Heart left ventricle (tissue), 16 donors: ENCODE data around the gene RIMS1. TPM values are rescaled to one million over a fixed set of nuclear protein-coding genes. Genes with fewer than 3 reads are reported as not detected.

ENCODE experiments used
- ATAC-seq, 4 donors: fragments of 200-7000 bp; cut with Tn5 transposase; one replicate each; pipeline ENCODE4 v1.9.1; 2020 to 2022; ENCODE audit warnings: moderate library complexity in 4 of 4, mild to moderate bottlenecking in 3 of 4, moderate number of reproducible peaks in 1 of 4
- DNase-seq, 5 donors: peaks; one replicate each; pipeline ENCODE4 v3.0.0-alpha.2; 2020
- H3K27ac ChIP-seq, 12 donors: fragments of 200-600 bp; sonication (generic) in 4 of 12; one replicate each; pipeline versions ENCODE4 v1.5.0 to v1.8.0; 2016 to 2022; ENCODE audit warnings: mild to moderate bottlenecking in 2 of 12
- H3K27me3 ChIP-seq, 9 donors: fragments of 200-600 bp; sonication (generic) in 2 of 9; one replicate each; pipeline versions ENCODE4 v1.5.1 to v1.8.0; 2016 to 2022; ENCODE audit warnings: mild to moderate bottlenecking in 3 of 9
- H3K36me3 ChIP-seq, 9 donors: fragments of 200-600 bp; sonication (generic) in 2 of 9; one replicate each; pipeline versions ENCODE4 v1.5.0 to v1.8.0; 2018 to 2022; ENCODE audit warnings: mild to moderate bottlenecking in 2 of 9
- H3K4me1 ChIP-seq, 12 donors: fragments of 200-600 bp; sonication (generic) in 4 of 12; one replicate each; pipeline versions ENCODE4 v1.5.0 to v1.8.0; 2016 to 2022; ENCODE audit warnings: mild to moderate bottlenecking in 3 of 12
- H3K4me3 ChIP-seq, 12 donors: fragments of 200-600 bp; sonication (generic) in 4 of 12; one replicate each; pipeline versions ENCODE4 v1.5.0 to v1.8.0; 2017 to 2022; ENCODE audit warnings: mild to moderate bottlenecking in 9 of 12, moderate library complexity in 4 of 12
- H3K9me3 ChIP-seq, 12 donors: fragments of 200-600 bp; sonication (generic) in 4 of 12; one replicate each; pipeline versions ENCODE4 v1.5.0 to v1.8.0; 2016 to 2022; ENCODE audit warnings: mild to moderate bottlenecking in 1 of 12
- CTCF ChIP-seq, 12 donors: fragments of 200-600 bp; sonication (generic) in 4 of 12; IDR thresholded peaks; one replicate each; pipeline versions ENCODE4 v1.5.0 to v1.8.0; 2018 to 2022; ENCODE audit warnings: antibody characterized with exemption in 12 of 12, mild to moderate bottlenecking in 5 of 12
- POLR2A ChIP-seq, 2 donors: fragments of 450-650 bp; IDR thresholded peaks; one replicate each; pipeline ENCODE4 v1.6.1; 2017; ENCODE audit warnings: antibody characterized with exemption in 2 of 2, mild to moderate bottlenecking in 2 of 2, moderate library complexity in 2 of 2
- WGBS, 4 donors: extraction: QIAGEN DNeasy Blood & Tissue Kit in 2 of 4; methylation state at CpG; one replicate each; pipeline versions ENCODE4 v1.1.5 to v1.1.7; 2013 to 2018; 5-methylcytosine and 5-hydroxymethylcytosine counted together
- intact Hi-C, 10 donors: fragments of 100-400 bp; cut with DNase I; formaldehyde crosslinking; loops; one replicate each; pipeline versions ENCODE4 v1.11.1 to v1.14.2; 2022
- polyA plus RNA-seq, 2 donors: library from polyadenylated mRNA; stranded (reverse); fragments of 200-250 nt; gene quantifications; one replicate each; pipeline ENCODE4 v1.2.3, GENCODE V29; 2013
- total RNA-seq, 9 donors: library from RNA; depleted of rRNA in 2 of 9; stranded (reverse); fragments of >200 nt in 2 of 9; fragmentation: NEBNext Ultra II Directional in 3 of 9; extraction: Animal tissue kit (Norgen Biotek cat#: 25700) in 3 of 9; gene quantifications; one replicate each; pipeline versions ENCODE4 v1.1.0 to v1.2.4, GENCODE V29; 2016 to 2023
- donor health status: ischemic (EF 13 %, LVEDD 7.1; RV severe dilation, severe dysfunction).
- donor health status: healthy with polysubstance abuse.
- donor health status: DM: no; HTN: yes; CAD: no.
- donor health status: DM: no; HTN: no; CAD: no.
- donor health status: ischemic (EF 25% LVEDD 6.9; RV normal size, moderate dysfunction).
- donor health status: ischemic (EF 25% LVEDD 5.7; RV mildly dilated, moderate dysfunction).
- donor health status: healthy.
- donor health status: DM: yes; HTN: yes; CAD: no.
- donor health status: ischemic (EF 35%, LVEDD 5.7; RV mildly dilated, moderate dysfunction).
- donor health status: nonischemic (EF 11% LVEDD 7.7; RV severe dilation, severe dysfunction).
- donor health status: DM: yes; HTN: yes; CAD: no.
- donor health status: PGD.
- donor health status: ischemic (EF 29% LVEDD 5.4; RV normal size, mild dysfunction).
- donor health status: nonischemic (EF 23%, LVEDD 6.1; RV moderate dilation, normal function).

The RIMS1 gene
- total and polyA plus RNA-seq, 11 donors = 0.11 to 3.2 (median 1.1) TPM; not detected in 4

GRCh38 chr6:72245565-72245964 lies 359.2 kb downstream of the RIMS1 start:
- 26 to 35% (median 33%) methylated on average over 2 of the region's 2 CpGs for WGBS, 4 donors
- H3K4me1 ChIP-seq = no peaks in the 10 kb centered on the region
- intact Hi-C loops = loop anchor here in 1 of 10 donors (10.0 kb wide), 1 partner anchor 301 kb away; no protein-coding TSS in a partner anchor
- no peak for TF ChIP-seq CTCF (IDR thresholded peaks at IDR 0.05)
- no peak for TF ChIP-seq POLR2A (IDR thresholded peaks at IDR 0.05)
- no peak for ATAC-seq
- no peak overlapping the region for H3K27ac ChIP-seq
- H3K27me3 ChIP-seq = no peaks in the 10 kb centered on the region
- H3K9me3 ChIP-seq = no peaks in the 10 kb centered on the region
- no peak for DNase-seq
- no peak overlapping the region for H3K4me3 ChIP-seq
- H3K36me3 ChIP-seq = no peaks in the 10 kb centered on the region

DNA sequence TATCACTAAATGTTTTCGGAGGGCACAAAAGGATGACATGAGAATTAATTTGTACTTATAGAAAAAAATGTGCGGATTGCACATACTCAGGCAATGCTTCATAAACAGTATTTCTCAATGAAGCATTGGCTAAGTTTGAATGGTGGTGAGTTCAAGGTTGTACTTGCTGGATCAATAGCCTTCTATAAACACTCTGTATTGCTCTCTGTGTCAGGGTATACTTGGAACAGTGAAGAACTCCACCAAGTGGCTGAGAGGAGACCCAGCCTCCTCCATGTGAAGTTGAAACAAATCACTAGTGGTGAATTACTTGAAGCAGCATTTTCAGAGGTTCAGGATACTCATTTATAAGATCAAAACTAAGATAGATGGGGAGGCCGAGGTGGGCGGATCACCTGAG lies 360.6 kb downstream of the RIMS1 start:
- intact Hi-C loops = loop anchor here in 1 of 10 donors (10.0 kb wide), 1 partner anchor 302 kb away; no protein-coding TSS in a partner anchor
- ATAC-seq = no peak
- no peak for TF ChIP-seq POLR2A (IDR thresholded peaks at IDR 0.05)
- TF ChIP-seq CTCF (IDR thresholded peaks at IDR 0.05) = no peak

GRCh38 chr6:72248621-72249020 lies 362.3 kb downstream of the RIMS1 start:
- 89 to 93% (median 90%) methylated on average over 1 of the region's 1 CpG for WGBS, 4 donors
- Histone ChIP-seq H3K27me3 (no peaks in the 10 kb centered on the region), H3K9me3 (no peaks in the 10 kb centered on the region), H3K27ac (no peak overlapping the region), H3K4me3 (no peak overlapping the region), H3K4me1 (no peaks in the 10 kb centered on the region), H3K36me3 (no peaks in the 10 kb centered on the region)
- intact Hi-C loops = loop anchor here in 1 of 10 donors (10.0 kb wide), 1 partner anchor 304 kb away; no protein-coding TSS in a partner anchor
- TF ChIP-seq CTCF (IDR thresholded peaks at IDR 0.05) (no peak), POLR2A (IDR thresholded peaks at IDR 0.05) (no peak)
- ATAC-seq (no peak), DNase-seq (no peak)

More for the DNA sequence above, 360.6 kb downstream of the RIMS1 start:
- no peak overlapping the region for H3K4me3 ChIP-seq
- WGBS, 4 donors = 82 to 91% (median 89%) methylated on average over 4 of the region's 4 CpGs
- H3K27ac ChIP-seq = no peak overlapping the region
- DNase-seq = no peak
- no peaks in the 10 kb centered on the region for H3K27me3 ChIP-seq
- H3K9me3 ChIP-seq = no peaks in the 10 kb centered on the region
- H3K36me3 ChIP-seq = no peaks in the 10 kb centered on the region
- H3K4me1 ChIP-seq = no peaks in the 10 kb centered on the region

DNA sequence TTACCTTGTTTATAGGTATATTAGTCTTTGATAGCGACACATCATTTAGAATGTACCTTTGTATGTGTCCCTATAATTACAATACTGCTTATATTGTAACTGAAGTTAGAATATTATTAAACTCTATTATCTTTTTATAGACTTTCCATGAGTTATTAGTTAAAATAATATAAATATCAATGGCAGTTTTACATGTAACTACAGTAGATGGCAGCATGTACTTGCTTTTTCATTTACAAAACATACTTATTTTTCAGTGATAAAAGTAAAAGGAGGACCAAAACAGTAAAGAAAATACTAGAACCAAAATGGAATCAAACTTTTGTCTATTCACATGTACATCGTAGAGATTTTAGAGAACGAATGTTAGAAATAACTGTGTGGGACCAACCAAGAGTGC lies 364.3 kb downstream of the RIMS1 start:
- WGBS, 4 donors = 90 to 96% (median 92%) methylated on average over 3 of the region's 3 CpGs
- Histone ChIP-seq H3K27ac (no peak overlapping the region), H3K27me3 (no peaks in the 10 kb centered on the region), H3K36me3 (no peaks in the 10 kb centered on the region), H3K4me3 (no peak overlapping the region), H3K4me1 (no peaks in the 10 kb centered on the region), H3K9me3 (no peaks in the 10 kb centered on the region)
- DNase-seq (no peak), ATAC-seq (no peak)
- TF ChIP-seq POLR2A (IDR thresholded peaks at IDR 0.05) (no peak), CTCF (IDR thresholded peaks at IDR 0.05) (no peak)
- intact Hi-C loops = no loop called here
